ENCODE results near the gene CUX1. TPM values are rescaled to one million over a fixed set of nuclear protein-coding genes. Genes with fewer than 3 reads are reported as not detected.

CUX1 gene
- total RNA-seq, 1 experiment from 2014 or later, result 64.3 TPM

DNA sequence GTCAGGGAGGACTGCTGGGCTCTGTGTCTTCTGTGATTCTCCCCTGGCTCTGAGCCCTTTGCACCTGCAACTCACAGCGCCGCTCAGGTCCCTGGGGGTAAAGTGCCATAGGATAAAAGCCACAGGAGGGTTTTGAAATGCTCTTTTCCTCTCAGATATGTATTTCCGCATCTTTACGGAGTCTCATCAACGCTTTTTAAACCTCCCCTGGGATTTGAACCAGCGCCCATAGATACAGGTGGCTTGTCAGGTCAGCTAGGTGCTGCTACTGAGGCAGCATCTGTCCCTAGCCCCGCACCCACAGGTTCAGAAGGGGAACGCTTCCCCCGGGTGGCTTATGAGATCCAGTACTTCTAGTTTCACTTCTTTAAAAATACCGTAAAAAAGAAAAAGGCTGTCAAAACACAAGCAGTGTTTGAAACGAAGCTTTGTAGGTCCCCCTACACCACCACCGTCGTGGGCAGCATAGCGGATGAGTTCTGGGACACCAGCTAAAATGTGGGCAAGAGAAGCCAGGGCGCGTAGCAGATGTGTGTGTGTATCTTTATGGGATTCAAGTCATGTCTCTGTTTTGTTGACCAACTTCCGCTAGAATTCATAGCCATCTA, 173.5 kb downstream of the CUX1 start:
- TF ChIP-seq GABPB1 (CRISPR knock-in tag; IDR thresholded peaks at IDR 0.05) (no peak), NR1H2 (CRISPR knock-in tag; IDR thresholded peaks at IDR 0.05) (no peak), ZNF425 (CRISPR knock-in tag; conservative IDR thresholded peaks at IDR 0.05) (no peak), KAT7 (CRISPR knock-in tag; IDR thresholded peaks at IDR 0.05; ENCODE audit: borderline replicate concordance) (no peak), MLX (CRISPR knock-in tag; IDR thresholded peaks at IDR 0.05) (no peak), SMAD3 (CRISPR knock-in tag; IDR thresholded peaks at IDR 0.05; ENCODE audit: borderline replicate concordance) (no peak), ETV6 (CRISPR knock-in tag; IDR thresholded peaks at IDR 0.05) (no peak), ZNF263 (CRISPR knock-in tag; IDR thresholded peaks at IDR 0.05; ENCODE audit: low read depth) (no peak)
- TF ChIP-seq, protein P1, sequence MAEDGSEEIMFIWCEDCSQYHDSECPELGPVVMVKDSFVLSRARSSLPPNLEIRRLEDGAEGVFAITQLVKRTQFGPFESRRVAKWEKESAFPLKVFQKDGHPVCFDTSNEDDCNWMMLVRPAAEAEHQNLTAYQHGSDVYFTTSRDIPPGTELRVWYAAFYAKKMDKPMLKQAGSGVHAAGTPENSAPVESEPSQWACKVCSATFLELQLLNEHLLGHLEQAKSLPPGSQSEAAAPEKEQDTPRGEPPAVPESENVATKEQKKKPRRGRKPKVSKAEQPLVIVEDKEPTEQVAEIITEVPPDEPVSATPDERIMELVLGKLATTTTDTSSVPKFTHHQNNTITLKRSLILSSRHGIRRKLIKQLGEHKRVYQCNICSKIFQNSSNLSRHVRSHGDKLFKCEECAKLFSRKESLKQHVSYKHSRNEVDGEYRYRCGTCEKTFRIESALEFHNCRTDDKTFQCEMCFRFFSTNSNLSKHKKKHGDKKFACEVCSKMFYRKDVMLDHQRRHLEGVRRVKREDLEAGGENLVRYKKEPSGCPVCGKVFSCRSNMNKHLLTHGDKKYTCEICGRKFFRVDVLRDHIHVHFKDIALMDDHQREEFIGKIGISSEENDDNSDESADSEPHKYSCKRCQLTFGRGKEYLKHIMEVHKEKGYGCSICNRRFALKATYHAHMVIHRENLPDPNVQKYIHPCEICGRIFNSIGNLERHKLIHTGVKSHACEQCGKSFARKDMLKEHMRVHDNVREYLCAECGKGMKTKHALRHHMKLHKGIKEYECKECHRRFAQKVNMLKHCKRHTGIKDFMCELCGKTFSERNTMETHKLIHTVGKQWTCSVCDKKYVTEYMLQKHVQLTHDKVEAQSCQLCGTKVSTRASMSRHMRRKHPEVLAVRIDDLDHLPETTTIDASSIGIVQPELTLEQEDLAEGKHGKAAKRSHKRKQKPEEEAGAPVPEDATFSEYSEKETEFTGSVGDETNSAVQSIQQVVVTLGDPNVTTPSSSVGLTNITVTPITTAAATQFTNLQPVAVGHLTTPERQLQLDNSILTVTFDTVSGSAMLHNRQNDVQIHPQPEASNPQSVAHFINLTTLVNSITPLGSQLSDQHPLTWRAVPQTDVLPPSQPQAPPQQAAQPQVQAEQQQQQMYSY (CRISPR knock-in tag; IDR thresholded peaks at IDR 0.05), result no peak
- Mint-ChIP-seq H3K27ac (no peak overlapping the region), H3K27me3 (ENCODE audit: low read depth) (no peaks in the 10 kb centered on the region), H3K36me3 (peaks cover 3% of the 10 kb centered on the region), H3K4me1 (peaks cover 55% of the 10 kb centered on the region), H3K4me3 (no peak overlapping the region), H3K9me3 (no peaks in the 10 kb centered on the region)
- ATAC-seq, result no peak
- DNase-seq (ENCODE audit: low spot score), result no peak
- CTCF ChIA-PET, result no interaction called here
- POLR2A ChIA-PET, result no interaction called here

GRCh38 chr7:101991860-101992259, 174.4 kb downstream of the CUX1 start:
- ATAC-seq (no peak), DNase-seq (ENCODE audit: low spot score) (no peak)
- H3K4me1 Mint-ChIP-seq, result peaks cover 55% of the 10 kb centered on the region
- CTCF ChIA-PET, result interaction anchor here (0.6 kb wide), 1 partner anchor 685 kb away, joined by 5 read pairs; no protein-coding TSS in a partner anchor
- POLR2A ChIA-PET, result interaction anchor here (0.5 kb wide), 1 partner anchor 186 kb away, joined by 3 read pairs; no protein-coding TSS in a partner anchor
- peaks cover 3% of the 10 kb centered on the region for H3K36me3 Mint-ChIP-seq
- no peaks in the 10 kb centered on the region for H3K9me3 Mint-ChIP-seq
- H3K4me3 Mint-ChIP-seq, result no peak overlapping the region
- peak overlapping the region; percentile 49; the same call in 1 of the 2 replicates for H3K27ac Mint-ChIP-seq
- no peaks in the 10 kb centered on the region for H3K27me3 Mint-ChIP-seq (ENCODE audit: low read depth)
- no peak for TF ChIP-seq CBFB (CRISPR knock-in tag; IDR thresholded peaks at IDR 0.05; ENCODE audit: low read depth)
- TF ChIP-seq MYBL2 (CRISPR knock-in tag; IDR thresholded peaks at IDR 0.05), result no peak
- no peak for TF ChIP-seq NR3C1 (CRISPR knock-in tag; conservative IDR thresholded peaks at IDR 0.05; ENCODE audit: low read depth)
- TF ChIP-seq NR2C2 (CRISPR knock-in tag; IDR thresholded peaks at IDR 0.05), result no peak
- no peak for TF ChIP-seq MXD4 (CRISPR knock-in tag; IDR thresholded peaks at IDR 0.05; ENCODE audit: borderline replicate concordance)
- no peak for TF ChIP-seq RELA (CRISPR knock-in tag; IDR thresholded peaks at IDR 0.05; ENCODE audit: borderline replicate concordance)
- TF ChIP-seq CREB1 (CRISPR knock-in tag; IDR thresholded peaks at IDR 0.05), result no peak
- TF ChIP-seq FOXP1 (CRISPR knock-in tag; IDR thresholded peaks at IDR 0.05; ENCODE audit: borderline replicate concordance), result no peak
- TF ChIP-seq ZNF281 (CRISPR knock-in tag; IDR thresholded peaks at IDR 0.05), result no peak
- TF ChIP-seq ZNF425 (CRISPR knock-in tag; conservative IDR thresholded peaks at IDR 0.05), result no peak
- no peak for TF ChIP-seq ATF2 (CRISPR knock-in tag; IDR thresholded peaks at IDR 0.05; ENCODE audit: borderline replicate concordance, low read depth)
